Measurements from ENCODE around the gene MRPL16. TPM values are rescaled to one million over a fixed set of nuclear protein-coding genes. Genes with fewer than 3 reads are reported as not detected.

Gene MRPL16
- total RNA-seq (2014; rRNA removed) (111 and 123 TPM in 2 replicates), Bru-seq, nascent RNA (percentile 88 among the genes with signal in this experiment), BruChase-seq, experiment 1, labeled RNA remaining after a 6-hour chase (percentile 94 among the genes with signal in this experiment), BruChase-seq, experiment 2, labeled RNA remaining after a 2-hour chase (percentile 80 among the genes with signal in this experiment)
- long read RNA-seq, transcript MRPL16-201 (4 exons, 1,182 nt), result major isoform, 71 of 91 reads
- long read RNA-seq, partial matches to known transcripts, result 2 of 91 reads
- long read RNA-seq, other reads (novel, unspliced or antisense), result 15 of 91 reads

DNA sequence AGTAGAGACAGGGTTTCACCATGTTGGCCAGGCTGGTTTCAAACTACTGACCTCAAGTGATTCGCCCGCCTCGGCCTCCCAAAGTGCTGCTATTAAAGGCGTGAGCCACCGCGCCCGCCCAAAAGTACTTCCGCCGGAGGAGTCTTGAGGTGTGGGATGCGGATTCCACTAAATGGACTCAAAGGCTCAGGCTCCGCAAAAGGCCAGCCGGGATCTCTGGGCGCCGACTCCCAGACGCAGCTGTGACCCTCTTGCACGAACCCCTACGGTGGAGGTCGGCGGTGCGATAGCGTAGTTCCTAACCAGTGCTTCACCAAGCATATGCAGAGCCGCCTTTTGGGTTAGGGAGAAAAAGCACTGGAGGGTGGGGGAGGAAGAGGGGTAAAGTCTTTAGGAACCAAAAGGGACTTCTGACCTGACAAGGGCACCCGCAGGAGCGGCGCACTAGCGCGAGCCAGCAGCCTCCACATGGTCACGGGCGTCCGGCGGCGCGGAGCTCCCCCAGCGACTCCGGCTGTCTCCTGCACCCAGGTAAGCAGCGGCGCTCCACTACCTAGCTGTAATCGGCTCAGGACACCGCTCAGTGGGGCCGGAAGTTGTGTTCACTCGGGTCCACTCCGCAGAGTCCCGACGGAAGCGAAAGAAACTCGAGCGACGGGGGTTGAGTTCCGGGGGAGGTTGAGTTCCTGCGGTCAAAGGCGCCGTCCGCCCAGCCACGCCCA, at the start of gene MRPL16:
Gene MRPL16 (minus strand): TSS at position 590 of the 722 bp plus-strand sequence. CDS start 120 bp downstream, at position 470.
- H4K20me1 ChIP-seq (ENCODE audit: low read length), result 0 out of 2 replicates have a peak, but pooled peaks cover 3% of the 10 kb centered on the region
- peak within 1 kb of the TSS; percentile 91 for H3K4me3 ChIP-seq (ENCODE audit: low read length)
- peak; percentile 97 for ATAC-seq
- POLR2A ChIA-PET (ENCODE audit: unreplicated experiment), result interaction anchor here (0.6 kb wide), 2 partner anchors 9 to 273 kb away, joined by 3 to 7 read pairs; no protein-coding TSS in a partner anchor
- peak; percentile 97 for DNase-seq
- no peaks in the 10 kb centered on the region for H3K27me3 ChIP-seq (ENCODE audit: low read length)
- BruUV-seq (replicated peaks), result TSS peak; percentile 50
- intact Hi-C loops (cut with micrococcal nuclease), result loop anchor here (2.0 kb wide), 1 partner anchor 56 kb away; the partner anchor contains the start of gene STX3
- peak within 1 kb of the TSS; percentile 95 for H2AFZ ChIP-seq (ENCODE audit: low read length)
- H3K27ac ChIP-seq (ENCODE audit: low read length), result peak within 1 kb of the TSS; percentile 57
- no peaks in the 10 kb centered on the region for H3K9me3 ChIP-seq (ENCODE audit: low read length)
- TF ChIP-seq EZH2phosphoT487 (IDR thresholded peaks at IDR 0.05; ENCODE audit: borderline replicate concordance, low read length) (no peak), EZH2 (IDR thresholded peaks at IDR 0.05; ENCODE audit: low read length, unreplicated experiment) (no peak)
- TF ChIP-seq, protein P1, sequence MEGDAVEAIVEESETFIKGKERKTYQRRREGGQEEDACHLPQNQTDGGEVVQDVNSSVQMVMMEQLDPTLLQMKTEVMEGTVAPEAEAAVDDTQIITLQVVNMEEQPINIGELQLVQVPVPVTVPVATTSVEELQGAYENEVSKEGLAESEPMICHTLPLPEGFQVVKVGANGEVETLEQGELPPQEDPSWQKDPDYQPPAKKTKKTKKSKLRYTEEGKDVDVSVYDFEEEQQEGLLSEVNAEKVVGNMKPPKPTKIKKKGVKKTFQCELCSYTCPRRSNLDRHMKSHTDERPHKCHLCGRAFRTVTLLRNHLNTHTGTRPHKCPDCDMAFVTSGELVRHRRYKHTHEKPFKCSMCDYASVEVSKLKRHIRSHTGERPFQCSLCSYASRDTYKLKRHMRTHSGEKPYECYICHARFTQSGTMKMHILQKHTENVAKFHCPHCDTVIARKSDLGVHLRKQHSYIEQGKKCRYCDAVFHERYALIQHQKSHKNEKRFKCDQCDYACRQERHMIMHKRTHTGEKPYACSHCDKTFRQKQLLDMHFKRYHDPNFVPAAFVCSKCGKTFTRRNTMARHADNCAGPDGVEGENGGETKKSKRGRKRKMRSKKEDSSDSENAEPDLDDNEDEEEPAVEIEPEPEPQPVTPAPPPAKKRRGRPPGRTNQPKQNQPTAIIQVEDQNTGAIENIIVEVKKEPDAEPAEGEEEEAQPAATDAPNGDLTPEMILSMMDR (conservative IDR thresholded peaks at IDR 0.05; ENCODE audit: low read depth, low read length), result peak; percentile 49; the same call in 1 of the 2 replicates
- H3K9me2 ChIP-seq (replicated peaks; ENCODE audit: low read length), result no peaks in the 10 kb centered on the region
- peak within 1 kb of the TSS; percentile 89 for H3K9ac ChIP-seq (ENCODE audit: low read length)
- peaks cover 29% of the 10 kb centered on the region for H3K79me2 ChIP-seq (ENCODE audit: low read length)
- H3K4me1 ChIP-seq (ENCODE audit: insufficient read depth, low read length), result peaks cover 20% of the 10 kb centered on the region
- CTCF ChIA-PET, result interaction anchor here (0.6 to 1.0 kb wide), 2 partner anchors 57 to 141 kb away, joined by 3 to 4 read pairs; partner anchors contain the start of gene PATL1
- no peaks in the 10 kb centered on the region for H3F3A ChIP-seq (ENCODE audit: low read length, unreplicated experiment)
- peaks cover 33% of the 10 kb centered on the region for H3K36me3 ChIP-seq (ENCODE audit: low read depth, low read length)
- peak within 1 kb of the TSS; percentile 98 for H3K4me2 ChIP-seq (ENCODE audit: low read length)

DNA sequence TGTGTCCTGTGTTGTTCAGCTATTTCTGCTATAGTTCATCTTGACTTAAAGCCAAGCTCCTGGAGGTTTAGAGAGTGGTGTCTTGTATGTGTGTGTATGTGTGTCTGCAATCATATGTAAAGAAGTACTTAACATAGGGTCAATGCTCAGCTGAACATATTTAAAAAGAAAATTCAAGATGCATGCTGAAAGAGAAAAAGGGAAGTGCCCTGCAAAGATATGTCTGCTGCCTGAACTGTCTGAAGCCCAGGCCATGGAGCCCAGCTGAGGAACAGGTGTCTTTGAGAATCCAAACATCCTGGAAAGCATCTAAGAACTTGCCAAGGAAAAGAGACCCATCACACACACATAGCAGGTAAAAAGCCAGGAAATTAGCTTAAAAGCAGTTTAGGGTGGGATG, 49.1 kb upstream of the MRPL16 start:
- Histone ChIP-seq H3K9me3 (ENCODE audit: low read length) (no peaks in the 10 kb centered on the region), H3F3A (ENCODE audit: low read length, unreplicated experiment) (no peaks in the 10 kb centered on the region), H3K9ac (ENCODE audit: low read length) (no peak overlapping the region), H3K79me2 (ENCODE audit: low read length) (no peaks in the 10 kb centered on the region), H3K27ac (ENCODE audit: low read length) (no peak overlapping the region), H3K36me3 (ENCODE audit: low read depth, low read length) (no peaks in the 10 kb centered on the region), H3K4me1 (ENCODE audit: insufficient read depth, low read length) (peaks cover 24% of the 10 kb centered on the region), H2AFZ (ENCODE audit: low read length) (no peak overlapping the region), H4K20me1 (ENCODE audit: low read length) (no peaks in the 10 kb centered on the region), H3K4me3 (ENCODE audit: low read length) (no peak overlapping the region), H3K4me2 (ENCODE audit: low read length) (no peak overlapping the region), H3K27me3 (ENCODE audit: low read length) (no peaks in the 10 kb centered on the region), H3K9me2 (replicated peaks; ENCODE audit: low read length) (no peaks in the 10 kb centered on the region)
- ATAC-seq (no peak), DNase-seq (no peak)
- intact Hi-C loops (cut with micrococcal nuclease), result no loop called here
- no TSS peak for BruUV-seq (replicated peaks)
- POLR2A ChIA-PET (ENCODE audit: unreplicated experiment), result no interaction called here
- TF ChIP-seq, protein P1 (conservative IDR thresholded peaks at IDR 0.05; ENCODE audit: low read depth, low read length), result no peak
- TF ChIP-seq EZH2 (IDR thresholded peaks at IDR 0.05; ENCODE audit: low read length, unreplicated experiment) (no peak), EZH2phosphoT487 (IDR thresholded peaks at IDR 0.05; ENCODE audit: borderline replicate concordance, low read length) (no peak)
- CTCF ChIA-PET, result no interaction called here

All from PC-3 (cell line).